Measurements from ENCODE around the gene ALCAM. TPM values are rescaled to one million over a fixed set of nuclear protein-coding genes. Genes with fewer than 3 reads are reported as not detected.
A peak's percentile ranks its signal among the peaks of the same experiment; 100 is the strongest.

The ALCAM gene
- 36.7 and 37.3 TPM in 2 replicates for total RNA-seq

DNA sequence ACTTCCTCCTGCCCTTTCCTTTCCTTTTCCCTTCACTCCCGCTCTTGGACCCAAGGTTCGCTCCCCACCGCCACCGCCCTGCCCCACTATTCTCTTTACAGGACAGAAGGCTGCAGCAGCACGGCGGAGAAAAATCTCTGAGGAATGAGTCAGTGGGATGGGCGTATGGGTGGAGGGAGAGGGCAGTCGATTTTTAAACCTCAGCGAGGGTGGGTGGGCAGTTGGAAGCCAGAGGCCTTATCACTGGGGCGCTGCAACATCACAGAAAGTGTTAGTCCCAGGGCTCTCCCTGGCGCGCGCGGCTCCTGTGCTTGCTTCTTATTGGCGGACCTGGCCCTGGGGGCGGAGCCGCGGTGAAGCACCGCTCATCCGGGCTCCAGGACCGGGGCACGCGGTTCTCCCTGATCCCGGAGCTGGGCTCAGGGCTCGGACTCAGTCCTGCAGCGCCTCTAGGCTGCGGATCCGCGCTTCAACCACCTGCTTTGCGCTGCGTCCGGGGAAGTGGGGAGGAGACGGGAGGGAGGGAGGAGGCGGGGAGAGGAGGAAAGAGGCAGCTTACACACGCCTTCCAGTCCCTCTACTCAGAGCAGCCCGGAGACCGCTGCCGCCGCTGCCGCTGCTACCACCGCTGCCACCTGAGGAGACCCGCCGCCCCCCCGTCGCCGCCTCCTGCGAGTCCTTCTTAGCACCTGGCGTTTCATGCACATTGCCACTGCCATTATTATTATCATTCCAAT is at the start of gene ALCAM:
ALCAM (plus strand) TSS at position 584 of the 737 bp plus-strand sequence.
- peak within 1 kb of the TSS; percentile 94 for H3K4me3 Mint-ChIP-seq (ENCODE audit: low read depth)
- peak; percentile 77 for DNase-seq (ENCODE audit: low spot score)
- intact Hi-C loops (cut with micrococcal nuclease) = loop anchor here (2.0 to 10.0 kb wide), 8 partner anchors 34 to 1701 kb away; no protein-coding TSS in a partner anchor
- no peaks in the 10 kb centered on the region for H3K9me3 Mint-ChIP-seq
- H3K27me3 Mint-ChIP-seq (ENCODE audit: low read depth) = peaks cover 22% of the 10 kb centered on the region
- peaks cover 1% of the 10 kb centered on the region for H3K36me3 Mint-ChIP-seq (ENCODE audit: low read depth)
- peaks cover 44% of the 10 kb centered on the region for H3K4me1 Mint-ChIP-seq (ENCODE audit: low read depth)
- peak within 1 kb of the TSS; percentile 100 for H3K27ac Mint-ChIP-seq

DNA sequence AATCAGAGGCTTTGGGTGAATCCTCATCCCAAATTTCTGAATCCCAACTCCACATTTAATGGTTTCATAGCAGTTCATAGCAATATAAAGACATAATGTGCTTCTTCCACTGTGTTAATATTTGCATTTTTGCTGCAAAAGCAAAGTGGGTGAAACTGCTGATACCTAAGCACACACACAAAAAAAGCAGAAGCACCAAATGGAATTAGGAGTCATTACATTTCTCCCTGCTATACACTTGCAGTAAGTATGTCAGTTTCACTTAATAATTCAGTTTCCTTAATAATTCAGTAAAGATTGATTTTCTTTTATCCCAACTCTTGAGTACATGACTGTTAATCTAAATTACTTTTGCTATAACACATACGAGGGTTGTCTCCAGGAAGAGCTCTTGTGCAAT is 48.9 kb upstream of the ALCAM start:
- Mint-ChIP-seq H3K4me3 (ENCODE audit: low read depth) (no peak overlapping the region), H3K4me1 (ENCODE audit: low read depth) (no peaks in the 10 kb centered on the region), H3K9me3 (no peaks in the 10 kb centered on the region), H3K27me3 (ENCODE audit: low read depth) (peaks cover 2% of the 10 kb centered on the region), H3K27ac (no peak overlapping the region), H3K36me3 (ENCODE audit: low read depth) (no peaks in the 10 kb centered on the region)
- no peak for DNase-seq (ENCODE audit: low spot score)
- intact Hi-C loops (cut with micrococcal nuclease) = no loop called here

DNA sequence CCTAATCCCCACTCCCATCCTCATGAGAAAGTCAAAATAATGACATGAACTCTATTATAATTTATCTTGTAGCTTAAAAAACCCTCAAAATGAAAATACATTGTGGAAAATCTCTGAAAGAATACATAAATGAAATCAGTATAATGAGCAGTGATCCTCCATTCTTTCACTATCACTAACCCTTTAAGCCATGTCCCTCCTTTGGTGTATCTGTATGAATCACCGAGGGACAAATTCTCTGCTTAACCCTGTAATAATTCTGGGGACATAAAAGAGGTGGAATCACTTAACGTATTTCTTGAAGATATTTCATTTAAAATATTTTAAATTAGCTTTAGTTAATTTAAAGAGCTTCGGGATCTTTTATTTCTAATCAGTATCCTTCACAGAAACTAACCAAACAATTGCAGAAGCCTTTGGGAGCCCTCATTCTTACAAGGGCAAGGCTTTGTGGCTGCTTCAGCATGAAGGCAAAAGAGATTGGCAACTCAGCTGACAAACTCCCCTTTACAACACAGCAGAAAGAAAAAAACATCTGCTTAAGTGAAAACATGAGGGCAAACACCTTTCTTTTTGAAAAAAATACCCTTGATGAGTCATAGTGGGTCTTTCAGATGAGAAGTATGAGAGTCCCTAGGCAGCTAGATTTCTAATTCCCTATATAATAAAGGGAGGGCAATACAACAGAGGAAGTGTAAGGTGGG is 44.0 kb upstream of the ALCAM start:
- no peak for DNase-seq (ENCODE audit: low spot score)
- H3K4me1 Mint-ChIP-seq (ENCODE audit: low read depth) = peaks cover 5% of the 10 kb centered on the region
- intact Hi-C loops (cut with micrococcal nuclease) = no loop called here
- H3K27me3 Mint-ChIP-seq (ENCODE audit: low read depth) = peaks cover 3% of the 10 kb centered on the region
- no peaks in the 10 kb centered on the region for H3K9me3 Mint-ChIP-seq
- no peak overlapping the region for H3K4me3 Mint-ChIP-seq (ENCODE audit: low read depth)
- H3K27ac Mint-ChIP-seq = no peak overlapping the region
- H3K36me3 Mint-ChIP-seq (ENCODE audit: low read depth) = no peaks in the 10 kb centered on the region

DNA sequence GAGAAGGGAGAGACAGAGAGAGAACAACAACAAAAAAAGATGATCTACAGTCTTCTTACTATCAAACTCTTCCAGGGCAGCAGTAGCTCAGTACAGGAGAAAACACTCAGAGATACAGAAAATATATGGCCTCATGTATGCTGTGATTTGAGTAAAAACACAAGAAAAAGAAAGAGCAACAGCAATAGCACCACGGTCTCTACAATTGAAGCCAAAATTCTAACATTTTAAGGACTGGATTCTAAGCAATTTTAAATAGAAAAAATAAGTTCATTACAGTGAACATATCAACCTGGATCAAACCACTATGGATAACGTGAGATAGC is 43.5 kb upstream of the ALCAM start:
- Mint-ChIP-seq H3K4me1 (ENCODE audit: low read depth) (peaks cover 5% of the 10 kb centered on the region), H3K27me3 (ENCODE audit: low read depth) (peaks cover 3% of the 10 kb centered on the region), H3K9me3 (no peaks in the 10 kb centered on the region), H3K36me3 (ENCODE audit: low read depth) (no peaks in the 10 kb centered on the region), H3K27ac (no peak overlapping the region), H3K4me3 (ENCODE audit: low read depth) (no peak overlapping the region)
- no peak for DNase-seq (ENCODE audit: low spot score)
- intact Hi-C loops (cut with micrococcal nuclease) = no loop called here

DNA sequence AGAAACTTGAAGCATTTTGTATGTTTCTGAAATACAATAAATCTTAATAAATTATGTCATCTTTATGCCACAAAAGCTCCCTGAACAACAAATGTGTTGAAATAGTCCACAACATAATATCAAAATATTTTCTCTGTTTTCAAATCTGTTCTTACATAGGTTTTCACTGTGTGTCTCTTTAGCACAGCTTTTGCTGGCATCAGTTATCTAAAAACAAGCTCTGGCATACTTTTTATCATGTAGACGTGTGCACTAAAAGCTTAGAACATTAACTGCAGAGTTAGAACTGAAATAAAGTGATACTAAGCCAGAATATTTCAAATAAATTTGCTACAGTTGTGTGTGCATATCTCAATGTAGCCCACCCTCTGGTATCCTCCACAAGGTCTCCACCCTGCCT is 41.8 kb upstream of the ALCAM start:
- Mint-ChIP-seq H3K27ac (no peak overlapping the region), H3K27me3 (ENCODE audit: low read depth) (peaks cover 3% of the 10 kb centered on the region), H3K36me3 (ENCODE audit: low read depth) (no peaks in the 10 kb centered on the region), H3K4me3 (ENCODE audit: low read depth) (no peak overlapping the region), H3K9me3 (no peaks in the 10 kb centered on the region), H3K4me1 (ENCODE audit: low read depth) (peaks cover 5% of the 10 kb centered on the region)
- intact Hi-C loops (cut with micrococcal nuclease) = no loop called here
- DNase-seq (ENCODE audit: low spot score) = no peak

DNA sequence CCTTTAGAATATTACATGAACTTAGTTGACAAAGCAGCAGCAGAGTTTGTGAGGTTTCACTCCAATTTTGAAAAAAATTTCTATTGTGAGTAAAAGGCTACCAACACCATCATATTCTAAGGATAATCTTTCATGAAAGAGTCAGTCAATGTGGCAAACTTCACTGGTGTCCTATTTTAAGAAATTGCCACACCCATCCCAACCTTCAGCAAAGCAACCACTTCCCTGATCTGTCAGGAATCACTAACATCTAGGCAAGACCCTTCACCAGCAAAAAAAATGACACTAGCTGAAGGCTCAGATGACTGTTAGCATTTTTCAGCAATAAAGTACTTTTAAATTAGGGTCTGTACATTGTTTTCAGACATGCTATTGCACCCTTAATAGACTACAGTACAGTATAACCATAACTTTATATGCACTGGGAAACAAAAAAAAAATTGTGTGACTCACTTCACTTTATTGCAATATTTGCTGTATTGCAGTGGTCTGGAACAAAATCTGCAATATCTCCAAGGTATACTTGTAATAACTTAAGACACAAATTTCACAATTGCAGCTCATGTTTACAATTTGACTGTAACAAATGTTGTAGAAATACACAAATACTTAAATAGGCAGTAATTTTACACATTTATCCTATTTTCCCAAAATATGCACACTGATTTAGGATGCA is 38.9 kb upstream of the ALCAM start:
- no peak overlapping the region for H3K4me3 Mint-ChIP-seq (ENCODE audit: low read depth)
- peaks cover 6% of the 10 kb centered on the region for H3K27me3 Mint-ChIP-seq (ENCODE audit: low read depth)
- H3K4me1 Mint-ChIP-seq (ENCODE audit: low read depth) = peaks cover 5% of the 10 kb centered on the region
- intact Hi-C loops (cut with micrococcal nuclease) = no loop called here
- H3K9me3 Mint-ChIP-seq = no peaks in the 10 kb centered on the region
- H3K36me3 Mint-ChIP-seq (ENCODE audit: low read depth) = no peaks in the 10 kb centered on the region
- DNase-seq (ENCODE audit: low spot score) = no peak
- H3K27ac Mint-ChIP-seq = no peak overlapping the region

DNA sequence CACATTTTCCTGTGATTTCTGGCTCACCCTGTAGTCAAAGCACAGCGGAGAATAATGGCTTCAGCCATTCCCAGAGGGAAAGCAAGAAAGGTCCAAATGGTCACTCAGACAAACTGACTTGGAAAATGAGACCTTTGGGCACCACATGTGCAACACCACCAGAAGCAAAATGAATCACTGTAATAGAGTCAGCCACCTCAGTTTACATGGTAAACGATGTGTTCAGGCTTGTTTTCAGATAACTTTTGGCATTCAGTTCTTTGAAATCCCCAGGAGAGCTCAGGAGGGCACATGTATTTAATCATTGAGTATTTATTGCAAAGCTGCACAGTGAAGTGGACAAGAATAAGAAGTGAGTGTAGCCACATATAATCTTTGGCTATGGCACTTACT is 38.4 kb upstream of the ALCAM start:
- Mint-ChIP-seq H3K36me3 (ENCODE audit: low read depth) (no peaks in the 10 kb centered on the region), H3K4me3 (ENCODE audit: low read depth) (no peak overlapping the region), H3K4me1 (ENCODE audit: low read depth) (peaks cover 4% of the 10 kb centered on the region), H3K27me3 (ENCODE audit: low read depth) (peaks cover 7% of the 10 kb centered on the region), H3K9me3 (peaks cover 4% of the 10 kb centered on the region), H3K27ac (no peak overlapping the region)
- intact Hi-C loops (cut with micrococcal nuclease) = no loop called here
- no peak for DNase-seq (ENCODE audit: low spot score)

DNA sequence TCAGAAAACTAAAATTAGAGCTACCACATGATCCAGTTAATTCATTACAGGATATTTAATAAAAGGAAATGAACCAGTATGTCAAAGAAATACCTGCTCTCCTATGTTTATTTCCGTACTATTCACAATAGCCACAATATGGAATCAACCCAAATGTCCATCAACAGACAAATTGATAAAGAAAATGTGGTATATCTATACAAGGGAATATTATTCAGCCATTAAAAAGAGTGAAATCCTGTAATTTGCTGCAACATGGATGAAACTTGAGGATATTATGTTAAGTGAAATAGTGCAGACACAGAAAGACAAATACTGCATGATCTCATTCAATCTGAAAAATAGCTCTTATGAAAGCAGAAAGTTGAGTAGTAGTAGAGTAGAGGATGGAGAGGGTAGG is 33.7 kb upstream of the ALCAM start:
- peaks cover 13% of the 10 kb centered on the region for H3K27me3 Mint-ChIP-seq (ENCODE audit: low read depth)
- no peaks in the 10 kb centered on the region for H3K36me3 Mint-ChIP-seq (ENCODE audit: low read depth)
- H3K9me3 Mint-ChIP-seq = peaks cover 4% of the 10 kb centered on the region

DNA sequence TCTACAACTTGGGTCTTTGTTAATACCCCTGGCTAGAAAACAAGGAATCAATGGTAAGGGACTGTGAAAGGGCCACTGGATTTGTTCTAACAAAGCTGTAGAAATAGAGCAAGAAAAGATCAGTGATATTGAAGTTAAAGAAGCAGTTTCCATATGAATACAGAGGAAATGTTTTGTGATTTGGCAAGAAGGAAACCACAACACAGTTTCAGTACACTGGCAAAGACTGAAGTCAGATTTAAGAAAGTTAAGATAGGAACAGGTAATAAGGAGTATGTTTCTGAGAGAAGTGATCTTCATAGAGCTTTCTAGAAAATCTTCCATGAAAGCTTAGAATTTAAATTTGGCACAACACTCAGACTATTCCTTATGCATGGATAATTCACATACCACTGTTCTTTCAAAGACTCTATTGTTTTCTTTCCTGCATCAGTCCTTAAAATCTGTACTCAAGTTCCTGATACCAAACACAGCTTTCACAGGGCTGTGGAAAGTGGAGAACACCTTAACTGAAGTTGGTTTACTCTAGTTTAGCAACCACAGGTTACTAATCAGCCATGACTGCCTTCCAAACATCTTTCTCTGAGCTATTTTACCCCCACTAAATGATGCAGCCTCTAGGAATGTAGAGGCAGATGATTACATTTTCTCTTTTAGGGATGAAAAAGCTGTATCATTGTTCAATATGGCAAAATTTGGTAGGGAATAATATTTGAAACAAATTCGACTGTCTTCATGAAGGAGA is 32.4 kb upstream of the ALCAM start:
- H3K4me1 Mint-ChIP-seq (ENCODE audit: low read depth) = peaks cover 13% of the 10 kb centered on the region
- H3K9me3 Mint-ChIP-seq = peaks cover 4% of the 10 kb centered on the region
- intact Hi-C loops (cut with micrococcal nuclease) = loop anchor here (5.0 kb wide), 1 partner anchor 33 kb away; the partner anchor contains the start of gene ALCAM
- no peaks in the 10 kb centered on the region for H3K36me3 Mint-ChIP-seq (ENCODE audit: low read depth)
- peaks cover 15% of the 10 kb centered on the region for H3K27me3 Mint-ChIP-seq (ENCODE audit: low read depth)
- H3K27ac Mint-ChIP-seq = no peak overlapping the region
- no peak overlapping the region for H3K4me3 Mint-ChIP-seq (ENCODE audit: low read depth)
- no peak for DNase-seq (ENCODE audit: low spot score)

More for the DNA sequence above, 33.7 kb upstream of the ALCAM start:
- DNase-seq (ENCODE audit: low spot score) = no peak
- intact Hi-C loops (cut with micrococcal nuclease) = loop anchor here (5.0 kb wide), 1 partner anchor 34 kb away; the partner anchor contains the start of gene ALCAM
- peaks cover 13% of the 10 kb centered on the region for H3K4me1 Mint-ChIP-seq (ENCODE audit: low read depth)
- no peak overlapping the region for H3K4me3 Mint-ChIP-seq (ENCODE audit: low read depth)
- no peak overlapping the region for H3K27ac Mint-ChIP-seq

DNA sequence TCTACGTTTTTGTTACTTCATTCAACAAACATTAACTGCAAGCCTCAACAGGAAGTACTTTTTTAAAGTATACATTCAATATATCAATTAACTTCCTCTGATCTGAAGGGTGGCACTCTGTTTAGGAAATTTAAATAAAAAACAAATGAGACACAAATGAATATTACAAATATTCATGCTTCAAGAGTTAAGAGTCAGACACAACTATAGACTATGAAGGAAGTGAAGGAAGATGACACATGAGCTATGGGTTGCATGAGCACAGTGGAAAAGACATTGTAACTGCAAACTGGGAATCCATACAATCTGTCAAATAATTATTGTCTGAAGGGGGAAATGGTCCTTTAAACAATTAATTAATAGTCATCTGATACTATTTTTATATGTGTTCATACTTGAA is 26.8 kb upstream of the ALCAM start:
- H3K27ac Mint-ChIP-seq = no peak overlapping the region
- peaks cover 15% of the 10 kb centered on the region for H3K27me3 Mint-ChIP-seq (ENCODE audit: low read depth)
- no peaks in the 10 kb centered on the region for H3K9me3 Mint-ChIP-seq
- H3K4me1 Mint-ChIP-seq (ENCODE audit: low read depth) = no peaks in the 10 kb centered on the region
- no peak overlapping the region for H3K4me3 Mint-ChIP-seq (ENCODE audit: low read depth)
- no peaks in the 10 kb centered on the region for H3K36me3 Mint-ChIP-seq (ENCODE audit: low read depth)
- intact Hi-C loops (cut with micrococcal nuclease) = no loop called here
- DNase-seq (ENCODE audit: low spot score) = no peak

DNA sequence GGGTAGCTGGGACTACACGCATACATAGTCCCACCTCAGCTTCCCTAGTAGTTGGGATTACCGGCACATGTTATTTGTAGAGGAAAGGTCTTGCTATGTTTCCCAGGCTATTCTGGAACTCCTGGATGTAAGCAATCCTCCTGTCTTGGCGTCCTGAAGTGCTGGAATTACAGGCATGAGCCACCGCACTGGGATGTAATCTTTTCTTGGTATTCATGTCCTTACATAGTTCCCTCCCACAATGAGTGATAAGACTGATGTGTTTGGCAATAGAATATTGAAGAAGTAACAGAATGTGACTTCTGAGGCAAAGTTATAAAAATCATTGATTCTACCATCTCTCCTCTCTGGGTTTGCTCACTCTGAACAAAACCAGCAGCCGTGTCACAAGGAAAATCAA is 22.7 kb upstream of the ALCAM start:
- Mint-ChIP-seq H3K27me3 (ENCODE audit: low read depth) (peaks cover 13% of the 10 kb centered on the region), H3K27ac (no peak overlapping the region), H3K36me3 (ENCODE audit: low read depth) (no peaks in the 10 kb centered on the region), H3K9me3 (no peaks in the 10 kb centered on the region), H3K4me3 (ENCODE audit: low read depth) (no peak overlapping the region), H3K4me1 (ENCODE audit: low read depth) (no peaks in the 10 kb centered on the region)
- no peak for DNase-seq (ENCODE audit: low spot score)
- intact Hi-C loops (cut with micrococcal nuclease) = no loop called here

DNA sequence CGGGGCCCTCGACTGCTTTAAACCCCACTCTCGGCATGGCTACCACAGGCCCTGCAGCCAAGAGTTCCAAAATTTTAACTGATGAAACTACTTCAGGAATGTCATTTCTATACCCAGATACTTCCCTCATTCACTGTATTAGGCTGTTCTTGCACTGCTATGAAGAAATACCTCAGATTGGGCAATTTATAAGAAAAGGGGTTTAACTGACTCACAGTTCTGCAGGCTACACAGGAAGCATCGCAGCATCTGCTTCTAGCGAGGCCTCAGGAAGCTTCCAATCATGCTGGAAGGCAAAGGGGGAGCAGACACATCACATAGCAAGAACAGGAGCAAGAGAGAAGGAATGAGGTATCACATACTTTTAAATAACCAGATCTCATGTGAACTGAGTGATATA is 21.6 kb upstream of the ALCAM start:
- Mint-ChIP-seq H3K27me3 (ENCODE audit: low read depth) (peaks cover 17% of the 10 kb centered on the region), H3K4me3 (ENCODE audit: low read depth) (no peak overlapping the region), H3K36me3 (ENCODE audit: low read depth) (no peaks in the 10 kb centered on the region), H3K9me3 (no peaks in the 10 kb centered on the region), H3K4me1 (ENCODE audit: low read depth) (no peaks in the 10 kb centered on the region), H3K27ac (no peak overlapping the region)
- intact Hi-C loops (cut with micrococcal nuclease) = no loop called here
- no peak for DNase-seq (ENCODE audit: low spot score)
